Prostate gland (tissue), 2 donors: ENCODE measurements around the gene SYVN1.

ENCODE experiments used
- CTCF ChIP-seq, 4 experiments: fragments of 200-600 bp in 2 of 4; fragments of 450-650 bp in 2 of 4; sonication (generic) in 2 of 4; IDR thresholded peaks; 1 replicate in 3 of 4; 2 replicates in 1 of 4; pipeline ENCODE4 v1.5.1; 2016 to 2019; ENCODE audit warnings: antibody characterized with exemption in 4 of 4, mild to moderate bottlenecking in 2 of 4, moderate library complexity in 2 of 4
- POLR2AphosphoS5 ChIP-seq: sonication (generic); formaldehyde crosslinking; IDR thresholded peaks from one replicate; pipeline ENCODE4 v1.6.1; 2017; ENCODE audit warnings: antibody characterized with exemption

DNA sequence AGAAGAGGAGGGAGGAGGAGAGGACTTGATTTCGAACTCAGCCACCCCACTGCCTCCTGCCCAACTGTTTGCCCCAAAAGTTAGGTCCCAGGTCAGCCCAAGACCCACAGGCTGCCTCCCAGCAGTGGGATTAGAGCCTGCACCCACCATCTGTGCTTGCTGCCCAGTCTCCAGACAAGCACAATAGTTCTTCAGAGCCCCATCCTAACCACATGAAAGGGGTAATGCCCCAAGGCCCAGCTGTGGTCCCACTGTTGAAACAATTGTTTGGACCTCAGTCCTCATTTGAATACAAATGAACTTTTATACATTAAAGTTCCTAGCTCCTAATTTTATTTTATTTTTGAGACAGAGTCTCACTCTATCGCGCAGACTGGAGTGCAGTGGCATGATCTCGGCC is 43.7 kb downstream of the SYVN1 start:
- TF ChIP-seq CTCF (IDR thresholded peaks at IDR 0.05) (no peak), POLR2AphosphoS5 (no peak)
